VCaP (cell line): ENCODE data around the gene CACNB4.
"Not testable (repeated sequence)": the region's sequence is repeated elsewhere in the genome, so short reads cannot be mapped to it uniquely, and the experiment has no call there.

Source experiments
- H3K27ac ChIP-seq: fragments of 450-650 bp; 2 replicates; pipeline ENCODE4 v1.5.1; 2017
- CTCF ChIP-seq: fragments of 450-650 bp; conservative IDR thresholded peaks from 2 replicates; pipeline ENCODE4 v1.5.1; 2017; ENCODE audit warnings: mild to moderate bottlenecking, moderate library complexity

The CACNB4 gene

GRCh38 chr2:151802315-151802714 lies 296.5 kb downstream of the CACNB4 start:
- TF ChIP-seq CTCF: no peak
- no peak overlapping the region for H3K27ac ChIP-seq

- H3K27ac ChIP-seq: no peak overlapping the region
- no peak for TF ChIP-seq CTCF
Observed at GRCh38 chr2:151799886-151800292, 299.0 kb downstream of the CACNB4 start.

GRCh38 chr2:151796774-151797173 lies 302.1 kb downstream of the CACNB4 start:
- TF ChIP-seq CTCF: no peak
- no peak overlapping the region for H3K27ac ChIP-seq

GRCh38 chr2:151795646-151796240 lies 303.1 kb downstream of the CACNB4 start:
- TF ChIP-seq CTCF: no peak
- H3K27ac ChIP-seq: no peak overlapping the region

GRCh38 chr2:151794422-151794821 lies 304.4 kb downstream of the CACNB4 start:
- H3K27ac ChIP-seq: not testable (repeated sequence)

GRCh38 chr2:151793123-151793522 lies 305.7 kb downstream of the CACNB4 start:
- H3K27ac ChIP-seq: no peak overlapping the region
- no peak for TF ChIP-seq CTCF

GRCh38 chr2:151792589-151792988 lies 306.3 kb downstream of the CACNB4 start:
- H3K27ac ChIP-seq: no peak overlapping the region
- 0 out of 2 replicates have a peak, but pooled peaks have one; percentile 22 for TF ChIP-seq CTCF

- no peak overlapping the region for H3K27ac ChIP-seq
- TF ChIP-seq CTCF: no peak
Observed at GRCh38 chr2:151791545-151791944, 307.3 kb downstream of the CACNB4 start.
